ENCODE measurements around the gene EIF2AK2.

EIF2AK2 gene

GRCh38 chr2:37168217-37168981, 11.6 kb upstream of the EIF2AK2 start:
- peak; percentile 64 for FAIRE-seq

GRCh38 chr2:37167636-37168180, 10.9 kb upstream of the EIF2AK2 start:
- FAIRE-seq, result peak; percentile 78

GRCh38 chr2:37164757-37165156, 8.0 kb upstream of the EIF2AK2 start:
- FAIRE-seq, result no peak

GRCh38 chr2:37156071-37156856, 516 bp downstream of the EIF2AK2 start:
- FAIRE-seq, result no peak

GRCh38 chr2:37154785-37155184, 2.0 kb downstream of the EIF2AK2 start:
- FAIRE-seq, result no peak

- FAIRE-seq, result no peak
Measured at GRCh38 chr2:37153224-37153623, 3.6 kb downstream of the EIF2AK2 start.

- peak; percentile 76 for FAIRE-seq
Measured at GRCh38 chr2:37149626-37150322, 7.0 kb downstream of the EIF2AK2 start.

GRCh38 chr2:37148325-37148724, 8.5 kb downstream of the EIF2AK2 start:
- FAIRE-seq, result no peak

- FAIRE-seq, result no peak
Measured at GRCh38 chr2:37146062-37146461, 10.7 kb downstream of the EIF2AK2 start.

- FAIRE-seq, result no peak
Measured at GRCh38 chr2:37143974-37144373, 12.8 kb downstream of the EIF2AK2 start.

GRCh38 chr2:37142546-37142945, 14.2 kb downstream of the EIF2AK2 start:
- no peak for FAIRE-seq

- no peak for FAIRE-seq
Measured at GRCh38 chr2:37132914-37133313, 23.9 kb downstream of the EIF2AK2 start.

GRCh38 chr2:37125416-37125815, 31.4 kb downstream of the EIF2AK2 start:
- no peak for FAIRE-seq

GRCh38 chr2:37119157-37119556, 37.6 kb downstream of the EIF2AK2 start:
- FAIRE-seq, result no peak

- no peak for FAIRE-seq
Measured at GRCh38 chr2:37117566-37117965, 39.2 kb downstream of the EIF2AK2 start.

GRCh38 chr2:37111958-37112357, 44.8 kb downstream of the EIF2AK2 start:
- FAIRE-seq, result no peak

GRCh38 chr2:37110306-37111212, 46.2 kb downstream of the EIF2AK2 start:
- no peak for FAIRE-seq

- no peak for FAIRE-seq
Measured at GRCh38 chr2:37109523-37109922, 47.3 kb downstream of the EIF2AK2 start.

- FAIRE-seq, result no peak
Measured at GRCh38 chr2:37105150-37105549, 51.6 kb downstream of the EIF2AK2 start.

- FAIRE-seq, result no peak
Measured at GRCh38 chr2:37104178-37104577, 52.6 kb downstream of the EIF2AK2 start.

GRCh38 chr2:37102588-37102987, 54.2 kb downstream of the EIF2AK2 start:
- no peak for FAIRE-seq

GRCh38 chr2:37100054-37100453, 56.7 kb downstream of the EIF2AK2 start:
- FAIRE-seq, result no peak
